ENCODE data around the gene PLPP3.

The PLPP3 gene

GRCh38 chr1:56463376-56463775 is 116.0 kb downstream of the PLPP3 start:
- DNase-seq: no peak
- no peak overlapping the region for H2BK120ac ChIP-seq (ENCODE audit: insufficient read depth, low read length, poor library complexity)

GRCh38 chr1:56462209-56462608 is 117.2 kb downstream of the PLPP3 start:
- Histone ChIP-seq H2BK120ac (ENCODE audit: insufficient read depth, low read length, poor library complexity) (no peak overlapping the region), H3K9me3 (ENCODE audit: insufficient read depth, low read depth, low read length) (peaks cover 1% of the 10 kb centered on the region), H4K8ac (ENCODE audit: low read depth, low read length) (no peak overlapping the region), H3K4me1 (ENCODE audit: control insufficient read depth in 1 of 2, insufficient read depth in 2 of 2, low read length in 2 of 2) (peaks cover 0 to 2% of the 10 kb centered on the region in 2 experiments), H2BK12ac (ENCODE audit: low read length) (no peak overlapping the region), H3K36me3 (ENCODE audit: control insufficient read depth in 1 of 2, insufficient read depth in 2 of 2, low read length in 2 of 2) (no peaks in the 10 kb centered on the region), H3K4me2 (ENCODE audit: low read length) (no peak overlapping the region), H3K9ac (ENCODE audit: low read length) (no peak overlapping the region), H3K27me3 (ENCODE audit: insufficient read depth, low read length) (no peaks in the 10 kb centered on the region), H3K79me2 (ENCODE audit: control insufficient read depth, insufficient read depth, low read length, poor library complexity) (no peaks in the 10 kb centered on the region), H4K12ac (ENCODE audit: low read depth, low read length) (no peak overlapping the region), H3K18ac (ENCODE audit: low read length) (no peak overlapping the region), H3K4me3 (ENCODE audit: low read depth, low read length) (no peak overlapping the region), H2BK5ac (ENCODE audit: low read depth, low read length, poor library complexity) (no peak overlapping the region), H2AFZ (ENCODE audit: insufficient read depth, low read length, poor library complexity) (no peak overlapping the region), H4K91ac (ENCODE audit: low read depth, low read length) (no peak overlapping the region), H3K23ac (ENCODE audit: low read length) (no peak overlapping the region), H3K79me1 (ENCODE audit: low read length) (no peaks in the 10 kb centered on the region), H2AK5ac (ENCODE audit: low read length) (no peak overlapping the region), H3K27ac (ENCODE audit: low read depth, low read length) (no peak overlapping the region), H3K14ac (ENCODE audit: low read length) (no peak overlapping the region), H3K4ac (ENCODE audit: low read depth, low read length) (no peak overlapping the region)
- DNase-seq: no peak
- WGBS (ENCODE audit: extremely low coverage, insufficient coverage, insufficient read length): no CpG with 5 or more reads among the region's 3 CpGs

More at GRCh38 chr1:56463376-56463775, 116.0 kb downstream of the PLPP3 start:
- no peak overlapping the region for H2BK12ac ChIP-seq (ENCODE audit: low read length)
- H4K91ac ChIP-seq (ENCODE audit: low read depth, low read length): no peak overlapping the region
- no peak overlapping the region for H2BK5ac ChIP-seq (ENCODE audit: low read depth, low read length, poor library complexity)
- H3K4ac ChIP-seq (ENCODE audit: low read depth, low read length): no peak overlapping the region
- H3K27me3 ChIP-seq (ENCODE audit: insufficient read depth, low read length): no peaks in the 10 kb centered on the region
- no CpG with 5 or more reads among the region's 1 CpG for WGBS (ENCODE audit: extremely low coverage, insufficient coverage, insufficient read length)
- H2AK5ac ChIP-seq (ENCODE audit: low read length): no peak overlapping the region
- no peaks in the 10 kb centered on the region for H3K79me1 ChIP-seq (ENCODE audit: low read length)
- H3K9ac ChIP-seq (ENCODE audit: low read length): no peak overlapping the region
- H3K14ac ChIP-seq (ENCODE audit: low read length): no peak overlapping the region
- H3K4me2 ChIP-seq (ENCODE audit: low read length): no peak overlapping the region
- H4K12ac ChIP-seq (ENCODE audit: low read depth, low read length): no peak overlapping the region
- H3K4me1 ChIP-seq (ENCODE audit: control insufficient read depth in 1 of 2, insufficient read depth in 2 of 2, low read length in 2 of 2): no peaks in the 10 kb centered on the region
- no peak overlapping the region for H3K27ac ChIP-seq (ENCODE audit: low read depth, low read length)
- H3K23ac ChIP-seq (ENCODE audit: low read length): no peak overlapping the region
- no peak overlapping the region for H4K8ac ChIP-seq (ENCODE audit: low read depth, low read length)
- H3K4me3 ChIP-seq (ENCODE audit: low read depth, low read length): no peak overlapping the region
- H2AFZ ChIP-seq (ENCODE audit: insufficient read depth, low read length, poor library complexity): no peak overlapping the region
- H3K79me2 ChIP-seq (ENCODE audit: control insufficient read depth, insufficient read depth, low read length, poor library complexity): no peaks in the 10 kb centered on the region
- peaks cover 1% of the 10 kb centered on the region for H3K9me3 ChIP-seq (ENCODE audit: insufficient read depth, low read depth, low read length)
- no peak overlapping the region for H3K18ac ChIP-seq (ENCODE audit: low read length)
- H3K36me3 ChIP-seq (ENCODE audit: control insufficient read depth in 1 of 2, insufficient read depth in 2 of 2, low read length in 2 of 2): no peaks in the 10 kb centered on the region

- H4K12ac ChIP-seq (ENCODE audit: low read depth, low read length): no peak overlapping the region
- no CpG with 5 or more reads among the region's 12 CpGs for WGBS (ENCODE audit: extremely low coverage, insufficient coverage, insufficient read length)
Observed at GRCh38 chr1:56461158-56462127, 117.9 kb downstream of the PLPP3 start.

GRCh38 chr1:56459260-56459659 is 120.1 kb downstream of the PLPP3 start:
- no peak overlapping the region for H3K18ac ChIP-seq (ENCODE audit: low read length)
- H2AFZ ChIP-seq (ENCODE audit: insufficient read depth, low read length, poor library complexity): no peak overlapping the region
- no peak overlapping the region for H3K14ac ChIP-seq (ENCODE audit: low read length)
- no peaks in the 10 kb centered on the region for H3K27me3 ChIP-seq (ENCODE audit: insufficient read depth, low read length)
- no peak overlapping the region for H2BK120ac ChIP-seq (ENCODE audit: insufficient read depth, low read length, poor library complexity)
- H4K8ac ChIP-seq (ENCODE audit: low read depth, low read length): no peak overlapping the region
- H3K79me2 ChIP-seq (ENCODE audit: control insufficient read depth, insufficient read depth, low read length, poor library complexity): no peaks in the 10 kb centered on the region
- DNase-seq: no peak
- H3K4me2 ChIP-seq (ENCODE audit: low read length): no peak overlapping the region
- H2BK12ac ChIP-seq (ENCODE audit: low read length): no peak overlapping the region
- H4K91ac ChIP-seq (ENCODE audit: low read depth, low read length): no peak overlapping the region
- peaks cover 5 to 6% of the 10 kb centered on the region in 2 experiments for H3K4me1 ChIP-seq (ENCODE audit: control insufficient read depth in 1 of 2, insufficient read depth in 2 of 2, low read length in 2 of 2)
- H3K4ac ChIP-seq (ENCODE audit: low read depth, low read length): no peak overlapping the region
- H2BK5ac ChIP-seq (ENCODE audit: low read depth, low read length, poor library complexity): no peak overlapping the region
- H4K12ac ChIP-seq (ENCODE audit: low read depth, low read length): no peak overlapping the region
- H3K4me3 ChIP-seq (ENCODE audit: low read depth, low read length): no peak overlapping the region
- no peak overlapping the region for H3K27ac ChIP-seq (ENCODE audit: low read depth, low read length)
- no peak overlapping the region for H2AK5ac ChIP-seq (ENCODE audit: low read length)
- H3K9ac ChIP-seq (ENCODE audit: low read length): no peak overlapping the region
- no CpG with 5 or more reads among the region's 4 CpGs for WGBS (ENCODE audit: extremely low coverage, insufficient coverage, insufficient read length)
- no peaks in the 10 kb centered on the region for H3K36me3 ChIP-seq (ENCODE audit: control insufficient read depth in 1 of 2, insufficient read depth in 2 of 2, low read length in 2 of 2)
- peaks cover 3% of the 10 kb centered on the region for H3K79me1 ChIP-seq (ENCODE audit: low read length)
- no peak overlapping the region for H3K23ac ChIP-seq (ENCODE audit: low read length)
- peaks cover 1% of the 10 kb centered on the region for H3K9me3 ChIP-seq (ENCODE audit: insufficient read depth, low read depth, low read length)

More at GRCh38 chr1:56461158-56462127, 117.9 kb downstream of the PLPP3 start:
- H3K9me3 ChIP-seq (ENCODE audit: insufficient read depth, low read depth, low read length): peaks cover 1% of the 10 kb centered on the region
- H3K4me3 ChIP-seq (ENCODE audit: low read depth, low read length): no peak overlapping the region
- no peak overlapping the region for H2AFZ ChIP-seq (ENCODE audit: insufficient read depth, low read length, poor library complexity)
- no peak overlapping the region for H3K27ac ChIP-seq (ENCODE audit: low read depth, low read length)
- peak overlapping the region; percentile 17 for H2BK120ac ChIP-seq (ENCODE audit: insufficient read depth, low read length, poor library complexity)
- no peak overlapping the region for H4K8ac ChIP-seq (ENCODE audit: low read depth, low read length)
- no peak overlapping the region for H3K18ac ChIP-seq (ENCODE audit: low read length)
- H3K36me3 ChIP-seq (ENCODE audit: control insufficient read depth in 1 of 2, insufficient read depth in 2 of 2, low read length in 2 of 2): no peaks in the 10 kb centered on the region
- no peaks in the 10 kb centered on the region for H3K27me3 ChIP-seq (ENCODE audit: insufficient read depth, low read length)
- no peak overlapping the region for H3K4me2 ChIP-seq (ENCODE audit: low read length)
- no peaks in the 10 kb centered on the region for H3K79me2 ChIP-seq (ENCODE audit: control insufficient read depth, insufficient read depth, low read length, poor library complexity)
- no peak overlapping the region for H4K91ac ChIP-seq (ENCODE audit: low read depth, low read length)
- no peak for DNase-seq
- H3K4ac ChIP-seq (ENCODE audit: low read depth, low read length): no peak overlapping the region
- no peak overlapping the region for H3K9ac ChIP-seq (ENCODE audit: low read length)
- H3K23ac ChIP-seq (ENCODE audit: low read length): no peak overlapping the region
- no peak overlapping the region for H2AK5ac ChIP-seq (ENCODE audit: low read length)
- H3K4me1 ChIP-seq (ENCODE audit: control insufficient read depth in 1 of 2, insufficient read depth in 2 of 2, low read length in 2 of 2): peaks cover 4 to 5% of the 10 kb centered on the region in 2 experiments
- H3K79me1 ChIP-seq (ENCODE audit: low read length): peaks cover 2% of the 10 kb centered on the region
- no peak overlapping the region for H2BK5ac ChIP-seq (ENCODE audit: low read depth, low read length, poor library complexity)
- peak overlapping the region; percentile 50 for H2BK12ac ChIP-seq (ENCODE audit: low read length)
- peak overlapping the region; percentile 27 for H3K14ac ChIP-seq (ENCODE audit: low read length)

Data from trophoblast cell (in vitro differentiated cells and primary cell).